GM18511 (cell line): ENCODE measurements around the gene LOXL3.
A peak's percentile ranks its signal among the peaks of the same experiment; 100 is the strongest.

Source experiments
- ATAC-seq: cut with Tn5 transposase; IDR thresholded peaks from one replicate; pipeline ENCODE4 v1.9.1; 2021; ENCODE audit warnings: mild to moderate bottlenecking, moderate library complexity; ENCODE audit not compliant: unreplicated experiment

Gene LOXL3

GRCh38 chr2:74512744-74513604 lies 40.8 kb downstream of the LOXL3 start:
- no peak for ATAC-seq

DNA sequence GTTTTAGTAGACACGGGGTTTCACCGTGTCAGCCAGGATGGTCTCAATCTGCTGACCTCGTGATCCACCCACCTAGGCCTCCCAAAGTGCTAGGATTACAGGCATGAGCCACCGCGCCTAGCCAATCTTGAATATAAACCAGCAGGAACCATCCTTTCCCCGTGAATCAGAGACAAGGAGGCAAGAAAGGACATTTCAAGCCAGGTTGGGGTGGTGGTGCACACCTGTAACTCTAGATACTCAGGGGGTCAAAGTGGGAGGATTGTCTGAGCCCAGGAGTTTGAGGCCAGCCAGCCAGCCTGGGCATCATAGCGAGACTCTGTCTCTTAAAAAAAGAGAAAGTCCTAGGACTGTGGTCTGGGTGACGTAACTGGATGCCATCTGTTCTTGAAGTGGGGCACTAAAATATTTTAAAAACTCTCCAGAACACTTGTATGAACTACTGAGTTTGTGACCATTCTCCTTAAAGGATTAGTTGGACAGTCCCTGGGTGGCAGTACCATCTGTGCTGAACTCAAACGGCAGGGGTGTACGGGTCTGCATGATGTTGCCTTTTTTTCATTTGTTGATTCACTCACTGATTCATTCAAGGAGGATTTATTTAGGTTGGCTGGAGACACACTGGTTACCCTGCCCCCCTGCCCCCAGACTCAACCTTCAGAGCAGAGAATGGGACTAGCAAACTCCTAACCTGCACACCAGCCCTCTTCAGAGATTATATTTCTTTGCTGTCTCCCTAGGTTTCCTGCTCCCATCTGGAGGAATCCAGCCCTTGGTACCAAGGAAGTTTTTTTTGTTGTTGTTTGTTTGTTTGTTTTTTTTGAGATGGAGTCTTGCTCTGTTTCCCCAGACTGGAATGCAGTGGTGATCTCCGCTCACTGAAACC lies 42.4 kb downstream of the LOXL3 start:
- no peak for ATAC-seq

GRCh38 chr2:74510272-74510671 lies 43.5 kb downstream of the LOXL3 start:
- ATAC-seq = no peak

DNA sequence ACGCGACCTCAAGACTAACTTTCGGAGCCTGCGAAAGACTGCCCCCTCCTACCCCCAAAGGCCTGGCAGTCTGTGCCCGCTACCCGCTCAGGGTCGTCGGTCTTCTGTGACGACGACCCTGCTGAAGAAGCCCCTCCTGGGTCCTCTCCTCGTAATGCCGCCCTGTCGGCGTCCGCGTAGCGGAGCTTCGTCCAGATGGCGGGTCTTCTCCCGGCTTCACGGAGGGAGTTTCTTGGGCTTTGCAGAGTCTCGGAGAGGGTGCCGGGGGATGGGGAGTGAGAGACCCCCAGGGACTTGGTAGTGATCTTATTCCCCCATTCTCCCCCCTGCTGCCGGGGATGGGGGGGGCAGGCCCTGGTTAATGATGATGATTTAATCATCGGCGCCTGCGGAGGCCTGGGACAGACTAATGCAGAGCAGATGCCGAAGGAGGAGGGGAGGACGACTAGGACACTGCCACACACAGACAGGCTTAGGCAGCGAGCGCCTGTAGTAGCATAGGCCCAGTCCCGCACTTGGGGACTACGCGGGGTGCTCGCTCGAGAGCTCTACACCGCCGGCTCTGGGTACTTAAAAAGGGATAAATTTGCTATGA lies 45.7 kb downstream of the LOXL3 start:
- peak; percentile 16 for ATAC-seq

DNA sequence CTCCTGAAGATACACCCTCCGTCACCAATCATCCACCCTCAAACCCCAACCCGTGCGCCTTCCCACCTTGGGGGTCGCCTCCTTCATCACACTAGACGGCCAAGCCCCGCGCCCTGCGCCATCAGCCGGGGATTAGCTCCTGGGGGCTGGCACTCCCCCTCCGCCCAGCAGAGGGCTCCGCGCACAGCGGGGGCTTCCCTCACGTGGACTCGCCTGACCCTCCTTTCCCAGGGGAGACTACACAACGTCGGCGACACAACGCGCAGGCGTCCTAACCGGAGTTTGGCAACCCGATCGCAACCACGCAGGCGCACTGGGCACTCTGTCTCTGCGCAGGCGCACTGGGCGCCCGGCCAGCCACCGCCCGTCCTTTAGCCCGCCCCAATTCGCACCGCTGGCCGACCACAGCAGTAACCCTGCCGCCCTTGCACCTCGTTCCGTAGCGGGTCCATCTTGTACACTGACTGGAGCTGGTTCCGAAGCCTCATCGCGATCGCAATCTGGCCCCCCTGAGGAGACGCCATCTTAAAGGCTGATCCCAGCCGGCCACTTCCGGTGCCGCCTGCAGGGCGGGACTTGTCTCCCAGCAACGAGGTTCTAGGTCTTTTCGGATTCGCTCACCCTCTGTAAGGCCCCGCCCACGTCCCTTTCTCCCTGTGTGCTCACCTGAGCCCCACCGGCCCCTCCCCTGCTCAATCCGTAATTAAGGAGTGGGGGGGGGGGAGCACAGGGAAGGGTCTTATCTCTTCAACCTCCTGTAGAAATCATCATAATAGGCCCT lies 46.4 kb downstream of the LOXL3 start, which contains the start of gene PCGF1:
PCGF1 (minus strand) TSS at position 551 of the 781 bp plus-strand sequence; CDS start at position 524, 27 bp downstream.
- peak; percentile 93 for ATAC-seq

GRCh38 chr2:74505448-74506246 lies 48.1 kb downstream of the LOXL3 start:
- no peak for ATAC-seq

DNA sequence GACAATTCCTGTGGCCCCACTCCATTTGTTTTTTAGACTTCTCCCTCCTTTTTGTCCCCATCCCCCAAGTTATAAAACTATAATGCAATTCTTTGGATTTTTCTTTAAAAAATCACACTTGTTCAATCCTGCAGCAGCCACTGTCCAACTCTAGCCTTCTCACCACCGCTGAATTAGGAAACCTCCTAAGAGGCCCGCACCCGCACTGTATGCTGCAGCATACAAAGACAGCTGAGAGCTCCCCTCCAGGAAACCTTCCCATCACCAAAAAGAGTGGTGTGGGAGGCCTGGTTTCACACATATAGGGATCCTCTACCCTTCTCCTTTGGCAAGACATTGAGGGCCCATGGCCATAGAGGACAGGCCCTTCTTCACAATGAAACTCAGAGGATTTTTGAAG lies 49.2 kb downstream of the LOXL3 start:
- ATAC-seq = no peak

GRCh38 chr2:74503506-74504475 lies 50.0 kb downstream of the LOXL3 start:
- ATAC-seq = no peak

GRCh38 chr2:74502720-74503505 lies 50.8 kb downstream of the LOXL3 start:
- ATAC-seq = peak; percentile 37

GRCh38 chr2:74502147-74502719 lies 51.5 kb downstream of the LOXL3 start:
- no peak for ATAC-seq

- ATAC-seq = no peak
These were observed 52.2 kb downstream of the LOXL3 start for GRCh38 chr2:74501335-74502071.

GRCh38 chr2:74500578-74500946 lies 53.2 kb downstream of the LOXL3 start:
- no peak for ATAC-seq

DNA sequence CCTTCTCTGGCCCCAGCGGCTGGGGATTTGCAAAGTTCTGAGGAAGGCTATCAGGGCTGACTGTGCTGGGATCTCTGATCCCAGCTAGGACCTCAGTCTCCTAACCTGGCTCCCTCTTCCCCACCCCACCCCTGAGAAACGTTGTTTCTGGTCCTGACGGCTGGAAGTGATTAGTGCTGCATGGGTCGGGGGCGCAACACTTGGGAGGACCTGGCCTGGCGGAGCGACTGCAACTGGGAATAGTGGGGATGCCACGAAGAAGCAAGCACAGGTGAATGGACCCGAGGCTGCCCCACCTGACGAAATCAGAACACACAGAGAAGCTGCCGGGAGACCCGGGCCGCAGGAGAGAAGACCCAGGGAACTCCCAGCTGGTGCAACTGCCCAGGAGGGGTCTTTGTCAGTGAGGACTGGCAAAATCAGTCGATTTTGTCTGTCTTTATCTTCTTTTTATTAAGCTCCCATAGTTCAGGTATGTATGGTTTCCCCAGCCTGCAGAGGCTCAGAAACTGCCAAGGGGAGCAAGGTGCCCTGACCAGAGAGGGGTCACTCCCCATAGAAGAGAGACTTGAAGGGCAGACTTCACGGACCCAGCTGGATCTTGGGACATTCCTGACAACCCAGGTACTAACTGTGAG lies 53.7 kb downstream of the LOXL3 start:
- no peak for ATAC-seq

- ATAC-seq = no peak
These were observed 54.3 kb downstream of the LOXL3 start, which contains the start of gene LBX2 for GRCh38 chr2:74499267-74499939. LBX2 (minus strand) TSS chr2:74499603; CDS start chr2:74499537, 66 bp downstream.

DNA sequence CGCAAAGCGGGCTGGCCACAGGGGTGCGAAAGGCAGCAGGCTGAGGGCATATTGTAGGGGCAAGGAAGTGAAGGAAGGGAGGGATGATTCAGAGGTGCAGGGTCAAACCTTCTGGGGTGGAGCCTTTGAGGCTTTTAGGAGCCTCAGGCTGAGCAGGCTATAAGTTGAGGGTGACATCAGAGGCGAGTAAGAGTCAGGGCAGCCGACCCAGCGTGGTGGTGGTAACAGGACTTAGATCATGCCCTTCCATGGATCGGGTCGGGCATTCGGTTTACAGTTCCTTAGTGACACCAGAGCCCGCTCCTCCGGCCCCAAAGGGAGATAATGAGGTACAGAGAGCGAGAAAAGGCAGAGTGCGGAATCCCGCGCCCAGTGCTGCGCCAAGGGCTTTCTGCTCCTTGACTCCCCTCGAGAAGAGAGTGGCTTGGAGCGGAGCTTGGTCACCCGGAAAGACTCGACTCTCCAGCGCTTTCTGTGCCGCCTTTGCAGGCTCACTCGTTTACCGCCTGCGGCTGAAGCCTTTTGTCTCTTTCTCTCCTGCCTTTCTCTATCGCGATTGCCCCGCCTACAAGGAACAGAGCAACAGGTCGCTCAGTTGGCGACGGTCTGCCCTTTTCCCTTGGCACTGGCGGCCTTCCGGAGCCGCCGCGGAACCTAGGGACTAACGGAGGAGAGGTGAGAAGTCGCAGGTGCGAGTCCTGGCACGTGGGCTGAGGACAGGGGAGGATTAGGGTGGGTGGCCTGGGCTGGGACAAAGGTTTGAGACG lies 55.1 kb downstream of the LOXL3 start:
- no peak for ATAC-seq
